ENCODE measurements around the gene TEX261.

DNA sequence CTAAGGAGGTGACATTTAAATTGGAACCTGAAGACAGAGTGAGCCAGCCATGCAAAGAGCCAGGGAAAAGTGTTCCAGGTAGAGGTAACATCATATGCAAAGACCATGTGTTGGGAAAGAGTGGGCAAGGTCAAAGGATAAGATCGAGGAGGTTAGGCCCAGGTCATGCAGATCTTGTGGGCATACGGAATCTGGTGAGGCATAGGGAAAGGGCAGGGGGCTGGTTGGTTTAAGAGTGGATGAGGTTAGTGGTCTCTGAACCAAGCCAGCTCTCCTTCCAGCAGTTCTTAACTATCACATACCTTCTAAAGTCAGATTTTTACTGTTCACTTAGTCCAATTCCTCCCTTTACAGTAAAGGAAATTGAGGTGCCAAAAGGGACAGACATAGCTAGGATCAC, 13.3 kb downstream of the TEX261 start:
- TF ChIP-seq, protein P1, sequence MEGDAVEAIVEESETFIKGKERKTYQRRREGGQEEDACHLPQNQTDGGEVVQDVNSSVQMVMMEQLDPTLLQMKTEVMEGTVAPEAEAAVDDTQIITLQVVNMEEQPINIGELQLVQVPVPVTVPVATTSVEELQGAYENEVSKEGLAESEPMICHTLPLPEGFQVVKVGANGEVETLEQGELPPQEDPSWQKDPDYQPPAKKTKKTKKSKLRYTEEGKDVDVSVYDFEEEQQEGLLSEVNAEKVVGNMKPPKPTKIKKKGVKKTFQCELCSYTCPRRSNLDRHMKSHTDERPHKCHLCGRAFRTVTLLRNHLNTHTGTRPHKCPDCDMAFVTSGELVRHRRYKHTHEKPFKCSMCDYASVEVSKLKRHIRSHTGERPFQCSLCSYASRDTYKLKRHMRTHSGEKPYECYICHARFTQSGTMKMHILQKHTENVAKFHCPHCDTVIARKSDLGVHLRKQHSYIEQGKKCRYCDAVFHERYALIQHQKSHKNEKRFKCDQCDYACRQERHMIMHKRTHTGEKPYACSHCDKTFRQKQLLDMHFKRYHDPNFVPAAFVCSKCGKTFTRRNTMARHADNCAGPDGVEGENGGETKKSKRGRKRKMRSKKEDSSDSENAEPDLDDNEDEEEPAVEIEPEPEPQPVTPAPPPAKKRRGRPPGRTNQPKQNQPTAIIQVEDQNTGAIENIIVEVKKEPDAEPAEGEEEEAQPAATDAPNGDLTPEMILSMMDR (IDR thresholded peaks at IDR 0.05): no peak
- TF ChIP-seq POLR2AphosphoS5 (IDR thresholded peaks at IDR 0.05): no peak

All from gastroesophageal sphincter (tissue), 3 donors.